ENCODE results near the gene NTNG1. TPM values are rescaled to one million over a fixed set of nuclear protein-coding genes. Genes with fewer than 3 reads are reported as not detected.
A peak's percentile ranks its signal among the peaks of the same experiment; 100 is the strongest.

NTNG1 gene
- total RNA-seq, 2 experiments from 2014 or later = 2.3 to 5.9 TPM

- Histone ChIP-seq H3K4me2 (ENCODE audit: low read length) (no peak overlapping the region), H3K4me1 (ENCODE audit: insufficient read depth, low read length, poor library complexity, severe bottlenecking) (peaks cover 39% of the 10 kb centered on the region), H3K36me3 (ENCODE audit: insufficient read depth, low read length) (no peaks in the 10 kb centered on the region), H3K79me2 (ENCODE audit: insufficient read depth, low read depth, low read length) (no peaks in the 10 kb centered on the region), H3K4me3 (ENCODE audit: low read depth, low read length, poor library complexity, severe bottlenecking) (no peak overlapping the region), H2AFZ (ENCODE audit: low read length) (peak overlapping the region; percentile 20; the same call in 1 of the 2 replicates), H3K27ac (ENCODE audit: low read depth, low read length, poor library complexity, severe bottlenecking) (no peak overlapping the region), H3K9me3 (ENCODE audit: low read length) (peaks cover 8% of the 10 kb centered on the region; the same call in 1 of the 2 replicates), H3K9me2 (ENCODE audit: insufficient read depth, low read length) (no peaks in the 10 kb centered on the region), H4K20me1 (ENCODE audit: insufficient read depth, low read length) (no peaks in the 10 kb centered on the region)
- ChIA-PET CTCF (ENCODE audit: unreplicated experiment) (interaction anchor here (0.7 to 1.1 kb wide), 2 partner anchors 39 to 154 kb away, joined by 3 read pairs; no protein-coding TSS in a partner anchor), POLR2A (interaction anchor here (1.0 to 1.5 kb wide), 3 partner anchors 17 to 92 kb away, joined by 3 read pairs; no protein-coding TSS in a partner anchor)
- DNase-seq (ENCODE audit: low spot score) = peak; percentile 70
- intact Hi-C loops (cut with micrococcal nuclease; ENCODE audit: unreplicated experiment) = loop anchor here (2.0 to 5.0 kb wide), 3 partner anchors 73 to 322 kb away; no protein-coding TSS in a partner anchor
- no TSS peak for BruUV-seq (replicated peaks)
- no peak for TF ChIP-seq EZH2phosphoT487 (IDR thresholded peaks at IDR 0.05; ENCODE audit: borderline replicate concordance, low read depth, low read length)
- TF ChIP-seq, protein P1, sequence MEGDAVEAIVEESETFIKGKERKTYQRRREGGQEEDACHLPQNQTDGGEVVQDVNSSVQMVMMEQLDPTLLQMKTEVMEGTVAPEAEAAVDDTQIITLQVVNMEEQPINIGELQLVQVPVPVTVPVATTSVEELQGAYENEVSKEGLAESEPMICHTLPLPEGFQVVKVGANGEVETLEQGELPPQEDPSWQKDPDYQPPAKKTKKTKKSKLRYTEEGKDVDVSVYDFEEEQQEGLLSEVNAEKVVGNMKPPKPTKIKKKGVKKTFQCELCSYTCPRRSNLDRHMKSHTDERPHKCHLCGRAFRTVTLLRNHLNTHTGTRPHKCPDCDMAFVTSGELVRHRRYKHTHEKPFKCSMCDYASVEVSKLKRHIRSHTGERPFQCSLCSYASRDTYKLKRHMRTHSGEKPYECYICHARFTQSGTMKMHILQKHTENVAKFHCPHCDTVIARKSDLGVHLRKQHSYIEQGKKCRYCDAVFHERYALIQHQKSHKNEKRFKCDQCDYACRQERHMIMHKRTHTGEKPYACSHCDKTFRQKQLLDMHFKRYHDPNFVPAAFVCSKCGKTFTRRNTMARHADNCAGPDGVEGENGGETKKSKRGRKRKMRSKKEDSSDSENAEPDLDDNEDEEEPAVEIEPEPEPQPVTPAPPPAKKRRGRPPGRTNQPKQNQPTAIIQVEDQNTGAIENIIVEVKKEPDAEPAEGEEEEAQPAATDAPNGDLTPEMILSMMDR (conservative IDR thresholded peaks at IDR 0.05; ENCODE audit: low read length) = peak; percentile 92
These were observed 289.8 kb downstream of the NTNG1 start for GRCh38 chr1:107430540-107431228.

DNA sequence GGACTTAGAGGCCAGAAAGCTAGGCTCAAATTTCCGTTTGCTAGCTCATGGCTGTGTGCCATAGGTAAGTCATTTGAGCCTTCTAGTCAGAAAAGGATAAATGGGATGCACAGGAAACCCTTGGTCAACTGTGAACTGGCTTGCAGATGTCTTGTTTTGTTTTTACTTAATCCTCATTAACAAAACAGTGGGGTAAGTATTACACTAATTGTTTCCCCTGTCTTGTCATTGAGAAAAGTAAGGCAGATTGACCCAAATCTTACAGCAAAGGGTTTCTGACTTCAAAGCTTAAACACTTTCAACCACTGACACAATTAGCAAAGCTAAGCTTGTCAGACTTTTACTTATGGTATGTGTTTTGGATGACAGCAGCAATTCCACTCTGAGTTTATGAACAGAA is 291.3 kb downstream of the NTNG1 start:
- intact Hi-C loops (cut with micrococcal nuclease; ENCODE audit: unreplicated experiment) = loop anchor here (5.0 kb wide), 2 partner anchors 75 to 320 kb away; no protein-coding TSS in a partner anchor
- ChIA-PET POLR2A (interaction anchor here (0.6 to 1.5 kb wide), 4 partner anchors 18 to 362 kb away, joined by 3 to 7 read pairs (median 3); no protein-coding TSS in a partner anchor), CTCF (ENCODE audit: unreplicated experiment) (no interaction called here)
- peak overlapping the region; percentile 14; the same call in 1 of the 2 replicates for H3K4me2 ChIP-seq (ENCODE audit: low read length)
- no TSS peak for BruUV-seq (replicated peaks)
- TF ChIP-seq, protein P1 (conservative IDR thresholded peaks at IDR 0.05; ENCODE audit: low read length) = no peak
- no peak for TF ChIP-seq EZH2phosphoT487 (IDR thresholded peaks at IDR 0.05; ENCODE audit: borderline replicate concordance, low read depth, low read length)
- H4K20me1 ChIP-seq (ENCODE audit: insufficient read depth, low read length) = no peaks in the 10 kb centered on the region
- H2AFZ ChIP-seq (ENCODE audit: low read length) = peak overlapping the region; percentile 72; the same call in 1 of the 2 replicates
- H3K27ac ChIP-seq (ENCODE audit: low read depth, low read length, poor library complexity, severe bottlenecking) = peak overlapping the region; percentile 14
- no peaks in the 10 kb centered on the region; the same call in 1 of the 2 replicates for H3K9me3 ChIP-seq (ENCODE audit: low read length)
- H3K79me2 ChIP-seq (ENCODE audit: insufficient read depth, low read depth, low read length) = no peaks in the 10 kb centered on the region
- no peak overlapping the region for H3K4me3 ChIP-seq (ENCODE audit: low read depth, low read length, poor library complexity, severe bottlenecking)
- no peaks in the 10 kb centered on the region for H3K9me2 ChIP-seq (ENCODE audit: insufficient read depth, low read length)
- no peak for DNase-seq (ENCODE audit: low spot score)
- H3K4me1 ChIP-seq (ENCODE audit: insufficient read depth, low read length, poor library complexity, severe bottlenecking) = peaks cover 45% of the 10 kb centered on the region
- H3K36me3 ChIP-seq (ENCODE audit: insufficient read depth, low read length) = no peaks in the 10 kb centered on the region

GRCh38 chr1:107433068-107433467 is 292.2 kb downstream of the NTNG1 start:
- H3K4me2 ChIP-seq (ENCODE audit: low read length) = no peak overlapping the region
- POLR2A ChIA-PET = no interaction called here
- no peaks in the 10 kb centered on the region; the same call in 1 of the 2 replicates for H3K9me3 ChIP-seq (ENCODE audit: low read length)
- CTCF ChIA-PET (ENCODE audit: unreplicated experiment) = no interaction called here
- TF ChIP-seq, protein P1 (conservative IDR thresholded peaks at IDR 0.05; ENCODE audit: low read length) = no peak
- TF ChIP-seq EZH2phosphoT487 (IDR thresholded peaks at IDR 0.05; ENCODE audit: borderline replicate concordance, low read depth, low read length) = no peak
- H3K27ac ChIP-seq (ENCODE audit: low read depth, low read length, poor library complexity, severe bottlenecking) = peak overlapping the region; percentile 72
- no peaks in the 10 kb centered on the region for H3K36me3 ChIP-seq (ENCODE audit: insufficient read depth, low read length)
- peak overlapping the region; percentile 51; the same call in 1 of the 2 replicates for H2AFZ ChIP-seq (ENCODE audit: low read length)
- DNase-seq (ENCODE audit: low spot score) = no peak
- intact Hi-C loops (cut with micrococcal nuclease; ENCODE audit: unreplicated experiment) = loop anchor here (5.0 kb wide), 2 partner anchors 76 to 319 kb away; no protein-coding TSS in a partner anchor
- BruUV-seq (replicated peaks) = no TSS peak
- no peaks in the 10 kb centered on the region for H3K9me2 ChIP-seq (ENCODE audit: insufficient read depth, low read length)
- H3K79me2 ChIP-seq (ENCODE audit: insufficient read depth, low read depth, low read length) = no peaks in the 10 kb centered on the region
- H3K4me1 ChIP-seq (ENCODE audit: insufficient read depth, low read length, poor library complexity, severe bottlenecking) = peaks cover 45% of the 10 kb centered on the region
- no peaks in the 10 kb centered on the region for H4K20me1 ChIP-seq (ENCODE audit: insufficient read depth, low read length)
- H3K4me3 ChIP-seq (ENCODE audit: low read depth, low read length, poor library complexity, severe bottlenecking) = no peak overlapping the region
